Measurements from ENCODE around the gene LRTM2.

LRTM2 gene

GRCh38 chr12:1862973-1863372 lies 42.6 kb downstream of the LRTM2 start:
- no peaks in the 10 kb centered on the region for H3K9me3 ChIP-seq (ENCODE audit: control insufficient read depth, insufficient read depth, low read depth, low read length)
- CTCF ChIA-PET: interaction anchor here (0.8 to 1.3 kb wide), 2 partner anchors 77 to 78 kb away, joined by 6 to 8 read pairs; no protein-coding TSS in a partner anchor
- TF ChIP-seq ZNF24 (tag by site-specific recombination; IDR thresholded peaks at IDR 0.05): no peak
- TF ChIP-seq ZNF747 (tag by site-specific recombination; IDR thresholded peaks at IDR 0.05): no peak
- H3K4me1 ChIP-seq (ENCODE audit: control insufficient read depth, insufficient read depth, low read length): no peaks in the 10 kb centered on the region
- no peak overlapping the region for H3K27ac ChIP-seq (ENCODE audit: extremely low read depth, low read depth, low read length)
- no peaks in the 10 kb centered on the region for H3K36me3 ChIP-seq (ENCODE audit: control insufficient read depth in 2 of 2, insufficient read depth in 1 of 2, low read length in 2 of 2)
- POLR2A ChIA-PET: no interaction called here
- H3K4me3 ChIP-seq (ENCODE audit: low read depth, low read length): no peak overlapping the region

- Histone ChIP-seq H3K4me3 (ENCODE audit: low read depth, low read length) (no peak overlapping the region), H3K9me3 (ENCODE audit: control insufficient read depth, insufficient read depth, low read depth, low read length) (no peaks in the 10 kb centered on the region), H3K36me3 (ENCODE audit: control insufficient read depth in 2 of 2, insufficient read depth in 1 of 2, low read length in 2 of 2) (no peaks in the 10 kb centered on the region), H3K27ac (ENCODE audit: extremely low read depth, low read depth, low read length) (no peak overlapping the region), H3K4me1 (ENCODE audit: control insufficient read depth, insufficient read depth, low read length) (no peaks in the 10 kb centered on the region)
- CTCF ChIA-PET: interaction anchor here (1.3 kb wide), 1 partner anchor 76 kb away, joined by 8 read pairs; no protein-coding TSS in a partner anchor
- no peak for TF ChIP-seq ZNF426 (tag by site-specific recombination; IDR thresholded peaks at IDR 0.05)
- TF ChIP-seq ZNF571 (tag by site-specific recombination; IDR thresholded peaks at IDR 0.05): no peak
- TF ChIP-seq MYNN (tag by site-specific recombination; IDR thresholded peaks at IDR 0.05; ENCODE audit: borderline replicate concordance): no peak
- no peak for TF ChIP-seq YY1 (tag by site-specific recombination; IDR thresholded peaks at IDR 0.05)
- TF ChIP-seq, protein P1, sequence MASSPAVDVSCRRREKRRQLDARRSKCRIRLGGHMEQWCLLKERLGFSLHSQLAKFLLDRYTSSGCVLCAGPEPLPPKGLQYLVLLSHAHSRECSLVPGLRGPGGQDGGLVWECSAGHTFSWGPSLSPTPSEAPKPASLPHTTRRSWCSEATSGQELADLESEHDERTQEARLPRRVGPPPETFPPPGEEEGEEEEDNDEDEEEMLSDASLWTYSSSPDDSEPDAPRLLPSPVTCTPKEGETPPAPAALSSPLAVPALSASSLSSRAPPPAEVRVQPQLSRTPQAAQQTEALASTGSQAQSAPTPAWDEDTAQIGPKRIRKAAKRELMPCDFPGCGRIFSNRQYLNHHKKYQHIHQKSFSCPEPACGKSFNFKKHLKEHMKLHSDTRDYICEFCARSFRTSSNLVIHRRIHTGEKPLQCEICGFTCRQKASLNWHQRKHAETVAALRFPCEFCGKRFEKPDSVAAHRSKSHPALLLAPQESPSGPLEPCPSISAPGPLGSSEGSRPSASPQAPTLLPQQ (tag by site-specific recombination; IDR thresholded peaks at IDR 0.05): no peak
- POLR2A ChIA-PET: no interaction called here
Observed at GRCh38 chr12:1863823-1864222, 43.5 kb downstream of the LRTM2 start.

- POLR2A ChIA-PET: no interaction called here
- no peak for TF ChIP-seq GLI2 (tag by site-specific recombination; IDR thresholded peaks at IDR 0.05; ENCODE audit: borderline replicate concordance, low read depth)
- no peak for TF ChIP-seq KLF8 (tag by site-specific recombination; IDR thresholded peaks at IDR 0.05)
- no peak for TF ChIP-seq ZNF157 (tag by site-specific recombination; IDR thresholded peaks at IDR 0.05)
- TF ChIP-seq ZNF184 (tag by site-specific recombination; IDR thresholded peaks at IDR 0.05): no peak
- TF ChIP-seq ZNF544 (tag by site-specific recombination; IDR thresholded peaks at IDR 0.05): no peak
- no peak for TF ChIP-seq ZNF239 (tag by site-specific recombination; IDR thresholded peaks at IDR 0.05)
- no peak for TF ChIP-seq MZF1 (tag by site-specific recombination; IDR thresholded peaks at IDR 0.05; ENCODE audit: borderline replicate concordance)
- no peak for TF ChIP-seq ZBTB10 (tag by site-specific recombination; IDR thresholded peaks at IDR 0.05)
- TF ChIP-seq ZNF76 (tag by site-specific recombination; IDR thresholded peaks at IDR 0.05; ENCODE audit: borderline replicate concordance, low read depth): no peak
- TF ChIP-seq RBAK (tag by site-specific recombination; IDR thresholded peaks at IDR 0.05): no peak
- no peak for TF ChIP-seq ZNF10 (tag by site-specific recombination; IDR thresholded peaks at IDR 0.05)
- TF ChIP-seq ZNF324 (tag by site-specific recombination; IDR thresholded peaks at IDR 0.05): no peak
- TF ChIP-seq ZNF701 (tag by site-specific recombination; IDR thresholded peaks at IDR 0.05): no peak
- TF ChIP-seq ZNF404 (tag by site-specific recombination; IDR thresholded peaks at IDR 0.05): no peak
- no peak for TF ChIP-seq SP3 (tag by site-specific recombination; IDR thresholded peaks at IDR 0.05)
- no peak for TF ChIP-seq ZNF18 (tag by site-specific recombination; IDR thresholded peaks at IDR 0.05)
- no peak for TF ChIP-seq ZNF426 (tag by site-specific recombination; IDR thresholded peaks at IDR 0.05)
- no peak overlapping the region for H3K27ac ChIP-seq (ENCODE audit: extremely low read depth, low read depth, low read length)
- no peaks in the 10 kb centered on the region for H3K9me3 ChIP-seq (ENCODE audit: control insufficient read depth, insufficient read depth, low read depth, low read length)
- H3K36me3 ChIP-seq (ENCODE audit: control insufficient read depth in 2 of 2, insufficient read depth in 1 of 2, low read length in 2 of 2): no peaks in the 10 kb centered on the region
- H3K4me1 ChIP-seq (ENCODE audit: control insufficient read depth, insufficient read depth, low read length): no peaks in the 10 kb centered on the region
- H3K4me3 ChIP-seq (ENCODE audit: low read depth, low read length): no peak overlapping the region
- CTCF ChIA-PET: no interaction called here
Observed at GRCh38 chr12:1864456-1864855, 44.1 kb downstream of the LRTM2 start.
